Hematopoietic multipotent progenitor cell (in vitro differentiated cells): ENCODE data around the gene SLC6A13. TPM values are rescaled to one million over a fixed set of nuclear protein-coding genes. Genes with fewer than 3 reads are reported as not detected.

Source experiments
- total RNA-seq: library from RNA; depleted of rRNA; stranded (reverse); fragments of >200 nt; gene quantifications from one replicate; pipeline ENCODE4 v1.2.3, GENCODE V29; 2012

Gene SLC6A13
- total RNA-seq, 1 donor, result 0.27 TPM

Other genes with a start within 250 kb of the SLC6A13 start
- 3.8 TPM for gene IQSEC3, start 196.1 kb downstream of the SLC6A13 start, total RNA-seq
- gene SLC6A12, start 48.7 kb downstream of the SLC6A13 start, total RNA-seq, result not detected
- gene KDM5A, start 126.5 kb upstream of the SLC6A13 start, total RNA-seq, result 71.4 TPM
- 4.6 TPM for gene CCDC77, start 138.8 kb upstream of the SLC6A13 start, total RNA-seq
- under 0.01 TPM for gene B4GALNT3, start 197.1 kb upstream of the SLC6A13 start, total RNA-seq